ENCODE data around the gene VIM.
"Not testable (repeated sequence)": the region's sequence is repeated elsewhere in the genome, so short reads cannot be mapped to it uniquely, and the experiment has no call there.

The VIM gene

DNA sequence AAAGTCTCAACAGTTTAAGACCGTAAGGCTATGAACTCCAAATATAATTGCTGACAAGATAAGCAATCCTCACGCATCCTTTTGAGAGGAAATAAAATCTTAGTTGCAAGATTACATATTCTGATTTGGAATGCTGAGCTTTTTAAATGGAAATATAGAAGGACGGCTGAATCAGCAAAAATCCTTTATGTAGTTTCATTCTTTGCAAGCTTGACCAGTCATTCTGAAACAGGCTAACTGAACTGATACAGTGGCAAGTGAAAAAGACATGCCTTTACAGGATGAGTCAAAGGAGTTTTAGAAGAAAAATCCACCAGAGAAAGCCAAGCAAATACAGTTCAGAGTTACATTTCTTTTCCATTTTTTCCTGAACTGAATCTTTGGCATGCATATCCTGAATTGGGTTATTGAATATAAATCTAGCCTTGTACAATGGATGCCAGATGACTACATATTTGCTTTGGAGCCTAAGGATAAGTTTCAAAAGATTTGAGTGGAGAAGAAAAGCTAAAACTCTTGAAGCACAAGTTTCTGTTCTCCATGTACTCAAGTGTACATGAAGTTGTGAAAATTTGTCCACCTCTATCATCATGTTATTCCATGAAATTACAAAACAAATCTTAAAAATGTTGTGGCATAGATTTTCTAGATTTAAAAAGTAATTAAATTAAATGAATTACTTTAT, 4.4 kb downstream of the VIM start:
- DNase-seq (ENCODE audit: low read depth) = peak; percentile 67

DNA sequence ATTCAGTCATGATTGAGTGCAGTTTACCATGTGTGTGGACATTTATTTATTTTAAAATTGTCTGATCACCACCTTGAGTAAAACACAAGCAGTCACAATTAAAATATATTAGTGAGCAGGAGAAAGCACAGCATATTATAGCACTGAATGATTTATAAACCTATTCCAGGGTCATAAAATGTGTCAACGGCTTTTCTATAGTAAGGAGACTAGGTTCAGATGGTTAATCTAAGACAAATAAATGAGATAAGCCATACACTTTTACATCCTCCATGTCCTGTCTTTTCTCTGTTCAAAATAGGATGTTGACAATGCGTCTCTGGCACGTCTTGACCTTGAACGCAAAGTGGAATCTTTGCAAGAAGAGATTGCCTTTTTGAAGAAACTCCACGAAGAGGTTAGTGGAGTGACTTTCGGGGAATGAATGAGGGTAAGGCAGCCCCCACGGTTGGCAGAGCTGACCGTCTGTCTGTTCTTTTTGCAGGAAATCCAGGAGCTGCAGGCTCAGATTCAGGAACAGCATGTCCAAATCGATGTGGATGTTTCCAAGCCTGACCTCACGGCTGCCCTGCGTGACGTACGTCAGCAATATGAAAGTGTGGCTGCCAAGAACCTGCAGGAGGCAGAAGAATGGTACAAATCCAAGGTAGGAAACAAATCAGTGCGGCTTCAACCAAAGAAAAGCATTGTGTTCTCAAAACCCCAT, 5.4 kb downstream of the VIM start:
- peak; percentile 47 for DNase-seq (ENCODE audit: low read depth)

DNA sequence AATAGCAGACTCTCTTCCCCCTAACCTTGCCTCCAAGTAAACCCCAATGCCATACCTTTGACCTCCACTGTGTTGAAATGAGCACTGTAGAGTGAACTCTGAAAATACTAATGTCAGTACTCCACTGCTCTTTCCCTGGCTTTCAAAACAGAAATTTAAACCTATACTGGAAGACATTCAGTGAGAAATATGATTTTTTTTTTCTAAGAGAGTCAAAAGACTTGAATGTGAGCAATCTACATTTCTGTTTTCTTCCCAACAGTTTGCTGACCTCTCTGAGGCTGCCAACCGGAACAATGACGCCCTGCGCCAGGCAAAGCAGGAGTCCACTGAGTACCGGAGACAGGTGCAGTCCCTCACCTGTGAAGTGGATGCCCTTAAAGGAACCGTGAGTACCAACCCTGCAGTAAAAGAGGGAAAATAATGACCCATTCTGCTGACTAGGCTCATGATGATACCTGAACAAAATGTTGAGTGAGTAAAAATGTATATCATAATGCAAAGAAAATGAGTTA, 6.4 kb downstream of the VIM start:
- DNase-seq (ENCODE audit: low read depth) = peak; percentile 46

DNA sequence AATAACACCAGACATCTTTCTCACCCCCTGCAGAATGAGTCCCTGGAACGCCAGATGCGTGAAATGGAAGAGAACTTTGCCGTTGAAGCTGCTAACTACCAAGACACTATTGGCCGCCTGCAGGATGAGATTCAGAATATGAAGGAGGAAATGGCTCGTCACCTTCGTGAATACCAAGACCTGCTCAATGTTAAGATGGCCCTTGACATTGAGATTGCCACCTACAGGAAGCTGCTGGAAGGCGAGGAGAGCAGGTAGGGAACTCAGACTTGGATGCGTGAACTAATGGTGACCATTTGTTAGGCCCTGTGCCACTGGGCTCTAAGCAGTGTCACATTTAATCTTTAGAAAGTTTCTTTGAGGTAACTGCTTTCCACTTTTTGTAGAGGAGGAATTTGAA, 7.1 kb downstream of the VIM start:
- DNase-seq (ENCODE audit: low read depth) = peak; percentile 67

DNA sequence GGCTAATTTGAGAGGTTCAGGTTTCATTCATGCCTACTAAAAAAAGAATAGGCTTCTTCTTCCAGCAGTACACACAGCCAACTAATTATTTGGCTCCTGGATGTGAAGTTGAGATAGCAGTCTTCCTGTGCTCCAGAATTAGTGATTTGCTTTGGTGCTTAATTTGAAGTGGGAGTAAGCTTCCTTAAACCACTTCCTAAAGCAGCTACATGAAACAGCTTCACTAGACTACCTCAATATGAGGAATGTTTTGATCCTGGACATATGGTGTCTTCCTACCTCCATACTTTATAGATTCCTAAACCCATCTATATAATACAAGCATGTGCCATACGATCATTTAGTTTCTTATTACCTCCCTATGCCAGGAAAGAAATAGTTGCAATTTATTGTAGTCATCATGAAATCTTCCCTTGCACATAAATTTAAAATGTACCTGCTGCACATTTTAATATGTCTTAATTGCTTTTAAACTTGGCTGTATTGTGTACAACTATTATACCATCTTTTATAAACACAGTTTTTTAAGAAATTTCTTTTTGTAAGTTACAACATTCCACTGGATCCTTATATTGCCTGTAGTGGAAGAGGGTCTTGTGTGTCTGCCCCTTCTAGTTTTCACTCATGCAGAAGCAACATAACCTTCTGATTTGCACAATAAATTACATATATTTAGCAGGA, 8.6 kb downstream of the VIM start:
- peak; percentile 24 for DNase-seq (ENCODE audit: low read depth)

DNA sequence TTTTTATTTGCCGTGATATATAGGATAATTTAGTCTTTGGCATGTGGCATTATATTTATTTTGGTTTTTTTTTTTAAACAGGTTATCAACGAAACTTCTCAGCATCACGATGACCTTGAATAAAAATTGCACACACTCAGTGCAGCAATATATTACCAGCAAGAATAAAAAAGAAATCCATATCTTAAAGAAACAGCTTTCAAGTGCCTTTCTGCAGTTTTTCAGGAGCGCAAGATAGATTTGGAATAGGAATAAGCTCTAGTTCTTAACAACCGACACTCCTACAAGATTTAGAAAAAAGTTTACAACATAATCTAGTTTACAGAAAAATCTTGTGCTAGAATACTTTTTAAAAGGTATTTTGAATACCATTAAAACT, 9.1 kb downstream of the VIM start:
- DNase-seq (ENCODE audit: low read depth) = no peak

DNA sequence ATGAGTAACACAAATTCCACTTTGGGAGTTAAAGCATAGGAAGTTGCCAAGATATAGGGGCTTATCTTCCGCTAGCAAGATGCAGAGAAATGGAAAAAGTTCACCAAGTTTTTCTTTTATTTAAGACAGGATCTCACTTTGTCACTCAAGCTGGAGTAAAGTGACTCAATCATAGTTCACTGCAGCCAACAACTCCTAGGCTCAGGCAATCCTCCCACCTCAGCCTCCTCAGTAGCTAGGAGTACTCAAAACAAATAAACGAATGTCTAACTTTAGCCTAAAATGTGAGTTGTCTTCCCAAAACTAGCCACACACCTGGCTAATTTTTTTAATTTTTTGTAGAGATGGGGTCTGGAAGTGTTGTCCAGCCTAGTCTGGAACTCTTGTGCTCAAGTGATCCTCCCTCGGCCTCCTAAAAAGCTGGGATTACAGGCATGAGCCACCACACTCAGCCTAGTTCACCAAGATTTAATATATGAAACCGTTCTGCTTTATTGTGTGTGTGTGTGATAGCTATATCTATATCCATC, 9.9 kb downstream of the VIM start:
- DNase-seq (ENCODE audit: low read depth) = peak; percentile 76

DNA sequence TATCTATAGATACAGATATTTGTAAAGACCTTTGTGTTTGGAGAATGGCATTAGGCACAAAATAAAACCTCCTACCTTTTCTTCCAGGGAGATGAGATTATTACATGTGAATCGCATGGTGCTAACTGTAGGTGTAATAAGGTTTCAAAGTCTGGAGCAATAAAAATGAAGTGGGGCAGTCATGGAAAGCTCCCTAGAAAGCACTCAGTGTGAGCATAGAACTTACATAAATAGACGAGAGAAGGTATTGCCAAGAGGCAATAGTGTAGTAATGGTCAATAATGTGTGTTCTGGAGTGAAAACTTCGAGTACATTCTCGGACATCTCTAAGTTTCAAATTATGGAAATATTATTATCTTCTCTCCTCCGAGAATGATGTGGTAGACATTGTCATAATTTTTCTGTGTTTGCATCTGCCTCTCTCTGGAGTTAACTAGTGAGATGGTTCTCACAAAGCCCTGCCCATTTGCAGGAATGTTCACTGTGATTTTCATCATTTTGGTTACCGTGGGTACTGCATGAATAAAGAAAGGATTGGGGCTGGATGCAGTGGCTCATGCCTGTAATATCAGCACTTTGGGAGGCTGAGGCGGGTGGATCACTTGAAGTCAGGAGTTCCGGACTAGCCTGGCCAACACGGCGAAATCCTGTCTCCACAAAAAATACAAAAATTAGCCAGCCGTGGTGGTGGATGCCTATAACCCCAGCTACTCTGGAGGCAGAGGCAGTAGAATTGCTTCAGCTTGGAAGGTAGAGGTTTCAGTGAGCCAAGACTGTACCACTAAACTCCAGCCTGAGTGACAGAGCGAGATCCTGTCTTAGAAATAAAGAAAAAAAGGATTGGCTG, 10.6 kb downstream of the VIM start:
- peak; percentile 89 for DNase-seq (ENCODE audit: low read depth)

DNA sequence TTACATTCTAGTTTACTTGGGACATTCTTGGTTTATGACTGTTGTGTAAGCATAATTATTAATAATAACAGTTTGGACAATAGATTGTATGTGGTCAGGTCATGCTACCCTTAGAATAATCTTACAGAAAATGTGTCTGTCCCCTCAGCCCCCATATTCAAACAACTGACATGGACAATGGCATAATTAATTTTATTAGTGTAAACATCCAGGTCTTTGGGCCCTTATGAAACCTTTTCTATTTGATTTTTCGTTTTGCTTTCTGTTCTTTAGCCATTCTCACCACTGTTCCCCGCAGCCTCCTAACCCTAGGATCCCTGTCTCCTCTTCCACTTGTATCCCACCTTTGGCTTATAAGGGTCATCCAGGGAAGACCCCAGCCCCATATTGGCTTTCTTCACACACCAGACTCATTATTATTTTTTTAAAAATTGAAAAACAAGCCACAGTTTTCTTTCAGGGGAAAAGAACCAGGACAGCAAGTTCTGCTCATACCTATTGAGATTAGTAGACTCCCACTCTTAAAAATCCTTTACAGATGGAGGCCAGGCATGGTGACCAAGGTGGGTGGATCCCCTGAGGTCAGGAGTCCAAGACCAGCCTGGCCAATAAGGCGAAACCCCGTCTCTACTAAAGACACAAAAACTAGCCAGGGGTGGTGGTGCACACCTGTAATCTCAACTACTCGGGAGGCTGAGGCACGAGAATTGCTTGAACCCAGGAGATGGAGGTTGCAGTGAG, 11.5 kb downstream of the VIM start:
- no peak for DNase-seq (ENCODE audit: low read depth)

DNA sequence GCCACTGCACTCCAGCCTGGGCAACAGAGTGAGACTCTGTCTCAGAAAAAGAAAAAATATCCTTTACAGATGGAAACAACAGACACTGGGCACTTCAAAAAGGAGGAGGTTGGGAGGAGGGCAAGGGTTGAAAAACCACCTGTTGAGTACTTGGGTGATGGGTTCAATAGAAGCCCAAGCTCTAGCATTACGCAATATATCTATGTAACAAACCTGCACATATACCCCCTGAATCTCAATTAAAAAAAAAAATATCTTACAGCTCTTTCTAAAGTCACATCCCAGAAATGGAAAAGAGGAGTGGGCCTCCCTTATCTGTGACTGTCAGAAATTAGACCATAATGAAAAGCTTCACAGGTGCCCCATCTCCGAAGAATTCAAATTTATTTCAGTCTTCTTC, 12.1 kb downstream of the VIM start:
- DNase-seq (ENCODE audit: low read depth) = no peak

DNA sequence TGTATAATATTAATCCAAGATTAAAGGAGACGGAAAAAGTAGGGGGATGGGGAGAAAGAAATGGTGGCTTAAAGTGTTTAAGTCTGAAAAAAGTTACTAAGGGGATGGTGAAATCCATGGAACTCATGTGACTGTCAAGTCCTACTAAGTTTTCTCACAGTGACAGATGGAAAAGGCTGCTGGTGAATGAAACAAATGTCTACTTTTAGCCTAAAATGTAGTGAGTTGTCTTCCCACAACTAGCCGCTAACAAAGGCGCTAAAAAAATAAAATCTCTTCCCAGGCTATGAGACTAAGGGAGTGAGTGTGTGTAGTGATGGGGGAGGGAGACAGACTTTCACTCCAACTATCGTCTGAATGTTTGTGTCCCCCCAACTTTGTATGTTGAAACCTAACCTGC, 12.6 kb downstream of the VIM start:
- no peak for DNase-seq (ENCODE audit: low read depth)

DNA sequence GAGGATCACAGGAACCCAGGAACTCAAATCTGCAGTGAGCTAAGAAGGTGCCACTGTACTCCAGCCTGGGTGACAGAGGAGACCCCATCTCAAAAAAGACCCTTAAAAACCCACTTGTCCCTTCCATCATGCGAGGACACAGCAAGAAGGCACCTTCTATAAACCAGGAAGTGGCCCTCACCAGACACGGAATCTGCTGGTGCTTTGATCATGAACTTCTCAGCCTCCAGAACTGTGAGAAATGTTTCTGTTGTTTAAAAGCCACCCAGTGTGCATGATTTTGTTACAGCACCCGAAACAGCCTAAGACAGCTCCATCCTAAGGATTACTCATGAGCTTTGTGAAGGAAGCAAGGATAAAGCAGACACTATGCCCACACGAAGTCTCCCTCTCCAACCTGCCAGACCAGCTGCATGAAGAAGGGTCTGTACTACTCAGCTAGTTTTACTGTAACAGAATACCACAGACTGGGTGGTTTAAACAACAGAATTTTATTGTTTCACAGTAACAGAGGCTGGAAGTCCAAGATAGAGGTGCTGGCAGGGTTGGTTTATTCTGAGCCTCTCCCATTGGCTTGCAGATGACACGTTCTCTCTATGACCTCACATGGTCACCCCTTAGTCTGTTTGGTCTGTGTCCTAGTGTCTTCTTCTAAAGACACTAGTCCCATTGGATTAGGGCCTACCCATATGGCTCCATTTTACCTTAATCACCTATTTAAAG, 13.7 kb downstream of the VIM start:
- no peak for DNase-seq (ENCODE audit: low read depth)

DNA sequence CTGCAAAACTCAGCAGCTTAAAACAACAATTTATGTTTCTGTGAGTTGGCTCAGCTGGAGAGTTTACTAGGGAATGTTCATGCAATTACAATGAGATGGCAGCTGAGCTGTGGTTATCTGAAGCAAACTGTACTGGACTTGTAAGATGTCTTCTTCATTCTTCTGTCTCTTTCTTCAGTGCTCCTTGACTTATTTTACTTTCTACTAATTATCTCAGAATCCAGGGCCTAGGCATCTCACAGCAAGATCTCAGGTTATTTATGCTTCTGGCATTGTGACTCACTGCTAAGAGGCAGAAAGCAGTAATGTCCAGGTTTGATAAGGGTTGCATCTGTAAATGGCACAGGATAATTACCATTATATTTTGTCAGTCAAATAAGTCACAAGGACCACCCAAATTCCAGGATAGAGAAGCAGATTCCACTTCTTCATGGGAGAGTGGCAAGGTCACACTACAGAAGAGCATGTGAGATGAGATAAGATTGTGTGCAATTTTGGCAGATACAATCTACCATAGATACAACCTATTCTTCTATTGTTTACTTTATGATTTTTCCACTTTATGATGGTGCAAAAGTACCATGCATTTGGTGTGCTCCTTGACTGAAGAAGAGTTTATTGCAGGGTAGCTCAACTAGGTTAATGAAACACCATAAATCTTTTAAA, 16.8 kb downstream of the VIM start:
- DNase-seq (ENCODE audit: low read depth) = peak; percentile 16

DNA sequence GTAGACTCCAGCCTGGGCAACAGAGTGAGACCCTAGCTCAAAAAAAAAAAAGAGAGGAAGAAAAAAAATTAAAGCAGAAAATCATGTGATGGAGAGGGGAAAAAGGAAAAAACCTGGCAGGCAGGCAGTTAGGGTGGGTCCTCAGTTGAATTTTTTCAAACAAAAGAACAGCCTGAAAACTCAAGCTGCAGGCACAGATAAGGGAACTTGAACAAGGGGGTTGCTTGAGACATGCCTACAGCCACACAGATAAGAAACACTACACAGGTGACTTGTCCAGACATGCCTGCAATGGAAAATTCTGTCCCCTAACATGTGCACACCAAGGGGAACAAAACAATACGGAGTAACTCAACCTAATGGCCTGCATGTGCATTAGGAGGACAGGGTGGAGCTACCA, 19.2 kb downstream of the VIM start:
- no peak for DNase-seq (ENCODE audit: low read depth)

DNA sequence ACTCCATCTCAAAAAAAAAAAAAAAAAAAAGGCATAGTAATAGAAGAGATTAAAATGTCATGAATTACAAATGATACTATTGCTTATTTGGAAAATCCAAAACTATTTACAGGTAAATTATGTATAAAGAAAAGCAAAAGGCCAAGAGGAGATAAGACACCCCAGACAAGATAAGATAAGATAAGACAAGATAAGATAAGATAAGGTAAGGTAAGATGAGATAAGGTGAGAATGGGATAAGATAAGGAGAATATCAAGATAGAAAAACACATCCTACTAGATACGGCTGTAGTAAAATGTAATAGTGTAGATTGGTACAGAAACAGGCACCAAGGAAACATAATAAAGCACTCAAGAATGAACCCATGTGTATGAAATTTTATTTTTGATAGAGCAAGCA, 20.9 kb downstream of the VIM start:
- no peak for DNase-seq (ENCODE audit: low read depth)

DNA sequence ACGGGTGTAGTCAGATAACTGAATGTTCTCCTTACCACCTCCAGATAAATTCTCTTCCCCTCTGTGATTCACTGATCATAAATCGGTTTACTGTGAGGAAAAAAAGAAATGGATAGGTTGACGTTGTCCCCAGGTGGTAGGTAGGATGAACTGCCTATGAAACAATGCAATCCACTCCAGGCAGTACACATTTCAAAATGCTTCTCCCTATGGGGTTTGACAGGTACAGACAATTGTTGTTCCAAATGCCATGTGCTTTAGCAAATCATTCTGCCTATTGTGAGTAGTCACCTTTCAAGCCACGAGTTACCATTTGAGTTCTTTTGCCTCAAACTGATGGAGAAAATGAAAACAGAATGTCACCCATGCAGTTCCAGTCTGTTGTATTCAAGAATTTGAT, 21.8 kb downstream of the VIM start:
- DNase-seq (ENCODE audit: low read depth) = peak; percentile 69

DNA sequence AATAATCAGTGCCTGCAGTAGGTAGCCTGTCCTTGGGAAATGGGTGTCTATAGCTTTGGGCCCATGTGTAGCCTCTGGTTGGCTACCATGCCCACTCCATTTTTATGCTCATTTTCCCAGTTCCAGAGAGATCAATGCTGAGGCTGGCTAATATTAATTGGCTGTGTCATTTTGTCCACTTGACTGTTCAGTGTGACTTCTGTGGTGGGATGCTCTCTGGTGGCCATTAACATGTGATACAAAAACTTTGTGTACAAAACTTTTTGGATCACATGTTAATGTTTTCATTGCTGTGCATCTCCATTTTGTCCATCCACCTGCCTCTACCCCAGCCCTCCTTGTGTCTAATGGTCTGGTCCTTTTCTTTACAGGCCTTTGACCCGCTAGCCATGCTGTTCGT, 22.7 kb downstream of the VIM start:
- peak; percentile 23 for DNase-seq (ENCODE audit: low read depth)

DNA sequence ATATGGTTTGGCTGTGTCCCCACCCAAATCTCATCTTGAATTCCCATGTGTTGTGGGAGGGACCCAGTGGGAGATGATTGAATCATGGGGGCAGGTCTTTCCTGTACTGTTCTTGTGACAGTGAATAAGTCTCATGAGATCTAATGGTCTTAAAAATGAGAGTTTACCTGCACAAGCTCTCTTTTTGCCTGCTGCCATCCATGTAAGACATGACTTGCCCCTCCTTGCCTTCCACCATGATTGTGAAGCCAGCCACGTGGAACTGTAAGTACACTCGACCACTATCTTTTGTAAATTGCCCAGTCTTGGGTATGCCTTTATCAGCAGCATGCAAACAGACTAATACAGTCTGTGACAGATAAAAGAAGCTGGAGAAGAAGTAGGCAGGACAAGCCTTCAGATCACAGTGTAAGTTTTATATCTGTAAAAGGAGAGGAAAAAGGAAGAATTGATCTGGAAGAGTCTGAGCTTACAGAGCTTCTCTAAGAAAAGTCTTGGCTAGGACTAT, 26.6 kb downstream of the VIM start:
- DNase-seq (ENCODE audit: low read depth) = not testable (repeated sequence)

DNA sequence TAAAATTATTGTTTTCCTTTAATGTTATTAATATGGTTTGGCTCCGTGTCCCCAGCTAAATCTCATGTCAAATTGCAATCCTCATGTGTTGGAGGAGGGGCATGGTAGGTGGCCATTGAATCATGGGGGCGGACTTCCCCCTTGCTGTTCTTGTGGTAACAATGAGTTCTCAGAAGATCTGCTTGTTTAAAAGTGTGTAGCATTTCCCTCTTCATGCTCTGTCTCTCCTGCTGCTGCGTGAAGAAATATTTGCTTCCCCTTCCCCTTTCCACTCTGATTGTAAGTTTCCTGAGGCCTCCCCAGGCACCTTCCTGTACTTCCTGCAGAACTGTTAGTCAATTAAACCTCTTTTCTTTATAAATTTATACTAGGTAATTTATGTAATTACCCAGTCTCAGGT, 27.5 kb downstream of the VIM start:
- DNase-seq (ENCODE audit: low read depth) = no peak

DNA sequence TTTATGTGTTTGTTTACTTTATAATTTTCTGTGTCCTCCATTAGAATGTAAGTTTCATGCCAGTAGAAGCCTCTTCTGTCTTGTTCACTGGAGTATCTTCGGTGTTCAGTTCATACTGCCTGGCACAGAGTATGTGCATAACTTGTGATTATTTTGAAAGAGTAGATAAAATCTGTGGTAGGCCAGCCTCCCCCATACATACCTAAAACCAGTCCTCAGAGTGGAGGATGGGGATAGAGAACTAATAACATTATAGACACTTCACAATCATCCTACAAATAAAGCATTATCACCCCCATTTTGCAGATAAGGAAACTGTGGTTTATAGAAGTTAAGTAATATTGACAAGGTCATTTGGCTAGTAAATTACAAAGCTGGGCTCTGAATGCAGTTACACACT, 28.0 kb downstream of the VIM start:
- no peak for DNase-seq (ENCODE audit: low read depth)

All from ELR (cell line).